SU-DHL-6 (cell line): Measurements from ENCODE around the gene KIF17.

Source experiments
- CTCF ChIP-seq: fragments of 200-600 bp; sonication (generic); IDR thresholded peaks from one replicate; pipeline ENCODE4 v1.5.1; 2017; ENCODE audit warnings: antibody characterized with exemption, mild to moderate bottlenecking, low read length, moderate library complexity; ENCODE audit not compliant: insufficient read depth, poor library complexity, severe bottlenecking
- EZH2phosphoT487 ChIP-seq: fragments of 200-600 bp; sonication (generic), shearing (Covaris generic); conservative IDR thresholded peaks from 2 replicates; pipeline ENCODE4 v1.6.1; 2018; ENCODE audit warnings: mild to moderate bottlenecking, antibody characterized with exemption, low read length, moderate library complexity, mixed read lengths

- TF ChIP-seq CTCF: no peak
- no peak for TF ChIP-seq EZH2phosphoT487
These were observed 10.8 kb upstream of the KIF17 start for GRCh38 chr1:20728371-20729154.
